ENCODE results near the gene TERT. TPM values are rescaled to one million over a fixed set of nuclear protein-coding genes. Genes with fewer than 3 reads are reported as not detected.
"Not testable (repeated sequence)": the region's sequence is repeated elsewhere in the genome, so short reads cannot be mapped to it uniquely, and the experiment has no call there.

TERT gene
- total RNA-seq, 3 donors from 2014 or later (not counting 1 experiment from before 2014, with no cell fraction given) = not detected

DNA sequence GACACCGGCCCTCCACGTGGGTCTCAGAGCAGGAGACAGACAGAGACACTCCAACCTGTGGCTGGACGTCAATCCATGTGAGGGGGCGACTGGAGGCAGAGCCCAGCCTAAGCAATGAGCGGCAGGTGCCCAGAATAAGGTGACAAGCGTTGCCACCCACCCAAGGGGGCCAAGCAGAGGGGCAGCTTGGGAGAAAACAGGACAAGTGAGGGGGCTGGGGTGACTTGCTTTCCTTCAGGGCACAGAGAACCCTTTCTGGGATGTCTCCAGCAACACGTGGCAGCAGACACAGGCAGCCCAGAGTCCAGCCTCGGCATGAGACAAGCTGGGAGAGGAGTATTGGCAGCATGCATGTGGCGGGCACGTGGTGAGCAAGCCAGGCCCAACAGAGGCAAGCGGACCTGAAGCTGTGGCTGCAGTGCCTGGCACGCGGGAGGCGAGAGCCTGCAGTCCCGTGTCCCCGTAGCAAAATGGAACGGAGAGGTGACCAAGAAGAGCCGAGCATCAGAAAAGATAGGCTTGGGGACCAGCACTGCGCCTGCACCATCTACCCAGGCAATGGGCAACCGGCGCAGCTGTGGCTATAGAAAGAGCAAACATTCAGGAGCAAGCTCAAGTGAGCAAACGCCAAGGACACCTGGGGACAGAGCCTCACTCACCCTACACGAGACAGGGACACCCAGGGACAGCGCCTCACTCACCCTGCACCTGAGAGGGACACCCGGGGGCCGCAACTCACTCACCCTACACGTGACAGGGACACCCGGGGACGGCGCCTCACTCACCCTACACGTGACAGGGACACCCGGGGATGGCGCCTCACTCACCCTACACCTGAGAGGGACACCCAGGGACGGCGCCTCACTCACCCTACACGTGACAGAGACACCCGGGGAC lies 6.2 kb downstream of the TERT start:
- H3K27ac ChIP-seq (ENCODE audit: low read length) = no peak overlapping the region
- no peak for ATAC-seq
- no peaks in the 10 kb centered on the region for H3K4me1 ChIP-seq (ENCODE audit: control insufficient read depth, insufficient read depth, low read length)
- no peak overlapping the region for H3K4me3 ChIP-seq (ENCODE audit: low read length)
- Mint-ChIP-seq H3K36me3 (no peaks in the 10 kb centered on the region), H3K9me3 (peaks cover 2 to 3% of the 10 kb centered on the region in 2 donors), H3K4me1 (no peaks in the 10 kb centered on the region), H3K4me3 (no peak overlapping the region), H3K27me3 (ENCODE audit: low read depth in 2 of 2) (peaks cover 17 to 27% of the 10 kb centered on the region in 2 donors), H3K27ac (no peak overlapping the region)
- 95% methylated on average over 37 of the region's 37 CpGs for WGBS (ENCODE audit: insufficient coverage)
- TF ChIP-seq, protein P1, sequence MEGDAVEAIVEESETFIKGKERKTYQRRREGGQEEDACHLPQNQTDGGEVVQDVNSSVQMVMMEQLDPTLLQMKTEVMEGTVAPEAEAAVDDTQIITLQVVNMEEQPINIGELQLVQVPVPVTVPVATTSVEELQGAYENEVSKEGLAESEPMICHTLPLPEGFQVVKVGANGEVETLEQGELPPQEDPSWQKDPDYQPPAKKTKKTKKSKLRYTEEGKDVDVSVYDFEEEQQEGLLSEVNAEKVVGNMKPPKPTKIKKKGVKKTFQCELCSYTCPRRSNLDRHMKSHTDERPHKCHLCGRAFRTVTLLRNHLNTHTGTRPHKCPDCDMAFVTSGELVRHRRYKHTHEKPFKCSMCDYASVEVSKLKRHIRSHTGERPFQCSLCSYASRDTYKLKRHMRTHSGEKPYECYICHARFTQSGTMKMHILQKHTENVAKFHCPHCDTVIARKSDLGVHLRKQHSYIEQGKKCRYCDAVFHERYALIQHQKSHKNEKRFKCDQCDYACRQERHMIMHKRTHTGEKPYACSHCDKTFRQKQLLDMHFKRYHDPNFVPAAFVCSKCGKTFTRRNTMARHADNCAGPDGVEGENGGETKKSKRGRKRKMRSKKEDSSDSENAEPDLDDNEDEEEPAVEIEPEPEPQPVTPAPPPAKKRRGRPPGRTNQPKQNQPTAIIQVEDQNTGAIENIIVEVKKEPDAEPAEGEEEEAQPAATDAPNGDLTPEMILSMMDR (IDR thresholded peaks at IDR 0.05) = no peak
- peak in 1 of 2 donors; percentile 13 for DNase-seq
- H3K9me3 ChIP-seq (ENCODE audit: control insufficient read depth, insufficient read depth, low read length) = no peaks in the 10 kb centered on the region
- H3K27me3 ChIP-seq (ENCODE audit: control insufficient read depth, insufficient read depth, low read length) = peaks cover 4% of the 10 kb centered on the region
- H3K36me3 ChIP-seq (ENCODE audit: control insufficient read depth, insufficient read depth, low read length) = no peaks in the 10 kb centered on the region
- intact Hi-C loops (cut with micrococcal nuclease) = no loop called here

DNA sequence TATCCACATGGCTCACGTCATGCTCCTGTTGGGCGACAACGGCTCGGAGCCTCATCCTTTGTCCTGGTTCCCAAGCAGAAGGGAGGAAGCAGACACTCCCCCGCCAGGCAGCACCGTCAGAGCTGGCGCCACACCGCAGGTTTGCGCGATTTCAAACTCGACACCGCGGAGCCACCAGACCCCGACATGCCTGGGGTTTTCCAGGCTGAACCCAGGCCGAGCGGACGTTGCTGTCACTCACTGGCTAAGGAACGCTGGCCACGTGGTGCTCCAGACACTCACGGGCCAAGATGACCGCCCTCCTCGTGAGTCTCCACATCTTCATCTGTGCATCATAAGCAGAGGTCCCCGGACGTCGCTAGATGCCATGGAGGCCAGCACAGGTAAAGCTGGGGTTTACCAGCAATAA lies 9.0 kb downstream of the TERT start:
- Mint-ChIP-seq H3K9me3 (peaks cover 2 to 3% of the 10 kb centered on the region in 2 donors), H3K27me3 (ENCODE audit: low read depth in 2 of 2) (peaks cover 11 to 16% of the 10 kb centered on the region in 2 donors), H3K4me3 (no peak overlapping the region), H3K36me3 (no peaks in the 10 kb centered on the region), H3K4me1 (no peaks in the 10 kb centered on the region), H3K27ac (no peak overlapping the region)
- DNase-seq = peak in 1 of 2 donors; percentile 5
- Histone ChIP-seq H3K36me3 (ENCODE audit: control insufficient read depth, insufficient read depth, low read length) (no peaks in the 10 kb centered on the region), H3K27ac (ENCODE audit: low read length) (no peak overlapping the region), H3K4me1 (ENCODE audit: control insufficient read depth, insufficient read depth, low read length) (no peaks in the 10 kb centered on the region), H3K4me3 (ENCODE audit: low read length) (no peak overlapping the region), H3K9me3 (ENCODE audit: control insufficient read depth, insufficient read depth, low read length) (no peaks in the 10 kb centered on the region), H3K27me3 (ENCODE audit: control insufficient read depth, insufficient read depth, low read length) (no peaks in the 10 kb centered on the region)
- TF ChIP-seq, protein P1 (IDR thresholded peaks at IDR 0.05) = no peak
- WGBS (ENCODE audit: insufficient coverage) = 96% methylated on average over 25 of the region's 25 CpGs
- intact Hi-C loops (cut with micrococcal nuclease) = no loop called here
- ATAC-seq = no peak

DNA sequence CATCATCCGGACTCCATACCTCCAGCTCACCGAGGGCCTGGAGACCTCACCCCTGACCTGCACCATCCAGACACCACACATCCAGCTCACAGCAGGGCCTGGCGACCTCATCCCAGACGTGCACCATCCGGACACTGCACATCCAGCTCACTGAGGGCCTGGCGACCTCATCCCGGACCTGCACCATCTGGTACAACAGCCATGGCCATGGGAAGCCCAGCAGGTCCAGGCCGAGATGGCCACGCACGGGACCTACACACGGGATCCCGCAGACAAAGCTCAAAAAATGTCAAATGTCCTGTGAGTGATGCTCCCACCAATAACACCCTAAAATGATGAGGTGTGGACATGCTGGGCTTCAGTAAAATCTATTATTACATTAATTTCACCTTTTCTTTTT lies 9.7 kb downstream of the TERT start:
- H3K9me3 ChIP-seq (ENCODE audit: control insufficient read depth, insufficient read depth, low read length) = no peaks in the 10 kb centered on the region
- ATAC-seq = no peak
- no peaks in the 10 kb centered on the region for H3K27me3 ChIP-seq (ENCODE audit: control insufficient read depth, insufficient read depth, low read length)
- H3K4me3 ChIP-seq (ENCODE audit: low read length) = no peak overlapping the region
- 97% methylated on average over 10 of the region's 12 CpGs for WGBS (ENCODE audit: insufficient coverage)
- Mint-ChIP-seq H3K36me3 (no peaks in the 10 kb centered on the region), H3K27ac (no peak overlapping the region), H3K27me3 (ENCODE audit: low read depth in 2 of 2) (peaks cover 11 to 16% of the 10 kb centered on the region in 2 donors), H3K9me3 (peaks cover 2 to 3% of the 10 kb centered on the region in 2 donors), H3K4me3 (no peak overlapping the region), H3K4me1 (no peaks in the 10 kb centered on the region)
- intact Hi-C loops (cut with micrococcal nuclease) = no loop called here
- H3K4me1 ChIP-seq (ENCODE audit: control insufficient read depth, insufficient read depth, low read length) = no peaks in the 10 kb centered on the region
- DNase-seq = no peak
- H3K36me3 ChIP-seq (ENCODE audit: control insufficient read depth, insufficient read depth, low read length) = no peaks in the 10 kb centered on the region
- H3K27ac ChIP-seq (ENCODE audit: low read length) = no peak overlapping the region
- TF ChIP-seq, protein P1 (IDR thresholded peaks at IDR 0.05) = no peak

DNA sequence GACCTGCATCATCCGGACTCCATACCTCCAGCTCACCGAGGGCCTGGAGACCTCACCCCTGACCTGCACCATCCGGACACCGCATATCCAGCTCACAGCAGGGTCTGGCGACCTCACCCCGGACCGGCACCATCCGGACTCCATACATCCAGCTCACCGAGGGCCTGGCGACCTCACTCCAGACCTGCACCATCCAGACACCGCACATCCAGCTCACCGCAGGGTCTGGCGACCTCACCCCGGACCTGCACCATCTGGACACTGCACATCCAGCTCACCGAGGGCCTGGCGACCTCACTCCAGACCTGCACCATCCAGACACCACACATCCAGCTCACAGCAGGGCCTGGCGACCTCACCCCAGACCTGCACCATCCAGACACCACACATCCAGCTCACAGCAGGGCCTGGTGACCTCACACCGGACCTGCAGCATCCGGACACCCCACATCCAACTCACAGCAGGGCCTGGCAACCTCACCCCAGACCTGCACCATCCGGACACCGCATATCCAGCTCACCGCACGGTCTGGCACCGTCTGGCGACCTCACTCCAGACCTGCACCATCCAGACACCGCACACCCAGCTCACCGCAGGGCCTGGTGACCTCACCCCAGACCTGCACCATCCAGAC lies 10.4 kb downstream of the TERT start:
- DNase-seq; H3K4me3 Mint-ChIP-seq; intact Hi-C loops (cut with micrococcal nuclease); H3K36me3 Mint-ChIP-seq; H3K4me1 Mint-ChIP-seq; H3K9me3 ChIP-seq (ENCODE audit: control insufficient read depth, insufficient read depth, low read length); H3K36me3 ChIP-seq (ENCODE audit: control insufficient read depth, insufficient read depth, low read length); H3K27me3 ChIP-seq (ENCODE audit: control insufficient read depth, insufficient read depth, low read length); ATAC-seq; H3K4me3 ChIP-seq (ENCODE audit: low read length); H3K9me3 Mint-ChIP-seq; H3K27ac Mint-ChIP-seq; H3K4me1 ChIP-seq (ENCODE audit: control insufficient read depth, insufficient read depth, low read length); H3K27ac ChIP-seq (ENCODE audit: low read length): not testable (repeated sequence)
- WGBS (ENCODE audit: insufficient coverage) = 87% methylated on average over 27 of the region's 27 CpGs
- peaks cover 11 to 16% of the 10 kb centered on the region in 2 donors for H3K27me3 Mint-ChIP-seq (ENCODE audit: low read depth in 2 of 2)

DNA sequence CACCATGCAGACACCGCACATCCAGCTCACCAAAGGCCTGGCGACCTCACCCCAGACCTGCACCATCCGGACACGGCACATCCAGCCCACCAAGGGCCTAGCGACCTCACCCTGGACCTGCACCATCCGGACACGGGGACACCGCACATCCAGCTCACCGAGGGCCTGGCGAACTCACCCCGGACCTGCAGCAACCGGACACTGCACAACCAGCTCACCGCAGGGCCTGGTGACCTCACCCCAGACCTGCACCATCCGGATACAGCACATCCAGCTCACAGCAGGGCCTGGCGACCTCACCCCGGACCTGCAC lies 11.2 kb downstream of the TERT start:
- 89% methylated on average over 16 of the region's 16 CpGs for WGBS (ENCODE audit: insufficient coverage)

More for the DNA sequence above, 11.2 kb downstream of the TERT start:
- H3K27ac ChIP-seq (ENCODE audit: low read length); DNase-seq; H3K36me3 ChIP-seq (ENCODE audit: control insufficient read depth, insufficient read depth, low read length); H3K9me3 ChIP-seq (ENCODE audit: control insufficient read depth, insufficient read depth, low read length); H3K9me3 Mint-ChIP-seq; H3K4me3 Mint-ChIP-seq; H3K27me3 ChIP-seq (ENCODE audit: control insufficient read depth, insufficient read depth, low read length); intact Hi-C loops (cut with micrococcal nuclease); H3K27ac Mint-ChIP-seq; H3K4me3 ChIP-seq (ENCODE audit: low read length); ATAC-seq; H3K4me1 ChIP-seq (ENCODE audit: control insufficient read depth, insufficient read depth, low read length); H3K36me3 Mint-ChIP-seq; H3K4me1 Mint-ChIP-seq: not testable (repeated sequence)
- H3K27me3 Mint-ChIP-seq (ENCODE audit: low read depth in 2 of 2) = peaks cover 9 to 15% of the 10 kb centered on the region in 2 donors
